Measurements from ENCODE around the gene BTBD7.
"Not testable (repeated sequence)": the region's sequence is repeated elsewhere in the genome, so short reads cannot be mapped to it uniquely, and the experiment has no call there.

BTBD7 gene

DNA sequence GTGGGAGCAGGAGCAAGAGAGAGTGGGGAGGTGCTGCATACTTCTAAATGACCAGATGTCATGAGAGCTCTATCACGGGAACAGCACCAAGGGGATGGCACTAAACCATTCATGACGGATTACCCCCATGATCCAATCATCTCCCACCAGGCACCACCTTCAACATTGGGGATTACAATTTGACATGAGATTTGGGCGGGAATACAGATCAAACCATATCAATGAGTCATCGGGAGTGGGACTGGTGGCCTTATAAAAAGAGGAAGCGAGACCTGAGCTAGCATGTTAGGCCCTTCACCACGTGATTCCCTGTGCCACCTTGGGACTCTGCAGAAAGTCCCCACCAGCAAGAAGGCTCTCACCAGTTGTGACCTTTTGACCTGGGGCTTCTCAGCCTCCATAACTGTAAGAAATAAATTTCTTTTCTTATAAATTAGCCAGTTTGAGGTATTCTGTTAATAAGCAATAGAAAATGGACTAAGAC, 42.9 kb upstream of the BTBD7 start:
- Histone ChIP-seq H3K9ac (ENCODE audit: low read length) (no peak overlapping the region), H3K79me2 (ENCODE audit: insufficient read depth, low read length) (no peaks in the 10 kb centered on the region), H3K27ac (ENCODE audit: low read depth, low read length) (peak overlapping the region; percentile 48), H4K20me1 (ENCODE audit: low read depth, low read length) (no peaks in the 10 kb centered on the region), H2AFZ (ENCODE audit: low read depth, low read length, severe bottlenecking) (peak overlapping the region; percentile 88), H3K9me2 (replicated peaks; ENCODE audit: insufficient read depth, low read length) (no peaks in the 10 kb centered on the region), H3K9me3 (ENCODE audit: insufficient read depth, low read length) (peaks cover 5% of the 10 kb centered on the region; the same call in 1 of the 2 replicates), H3K27me3 (ENCODE audit: low read length) (no peaks in the 10 kb centered on the region), H3K36me3 (ENCODE audit: low read length) (no peaks in the 10 kb centered on the region), H3K4me3 (ENCODE audit: insufficient read depth, low read length, poor library complexity, severe bottlenecking) (no peak overlapping the region), H3K4me2 (ENCODE audit: low read depth, low read length, poor library complexity, severe bottlenecking) (peak overlapping the region; percentile 37), H3F3A (ENCODE audit: insufficient read depth) (0 out of 2 replicates have a peak, but pooled peaks cover 5% of the 10 kb centered on the region)
- TF ChIP-seq, protein P1, sequence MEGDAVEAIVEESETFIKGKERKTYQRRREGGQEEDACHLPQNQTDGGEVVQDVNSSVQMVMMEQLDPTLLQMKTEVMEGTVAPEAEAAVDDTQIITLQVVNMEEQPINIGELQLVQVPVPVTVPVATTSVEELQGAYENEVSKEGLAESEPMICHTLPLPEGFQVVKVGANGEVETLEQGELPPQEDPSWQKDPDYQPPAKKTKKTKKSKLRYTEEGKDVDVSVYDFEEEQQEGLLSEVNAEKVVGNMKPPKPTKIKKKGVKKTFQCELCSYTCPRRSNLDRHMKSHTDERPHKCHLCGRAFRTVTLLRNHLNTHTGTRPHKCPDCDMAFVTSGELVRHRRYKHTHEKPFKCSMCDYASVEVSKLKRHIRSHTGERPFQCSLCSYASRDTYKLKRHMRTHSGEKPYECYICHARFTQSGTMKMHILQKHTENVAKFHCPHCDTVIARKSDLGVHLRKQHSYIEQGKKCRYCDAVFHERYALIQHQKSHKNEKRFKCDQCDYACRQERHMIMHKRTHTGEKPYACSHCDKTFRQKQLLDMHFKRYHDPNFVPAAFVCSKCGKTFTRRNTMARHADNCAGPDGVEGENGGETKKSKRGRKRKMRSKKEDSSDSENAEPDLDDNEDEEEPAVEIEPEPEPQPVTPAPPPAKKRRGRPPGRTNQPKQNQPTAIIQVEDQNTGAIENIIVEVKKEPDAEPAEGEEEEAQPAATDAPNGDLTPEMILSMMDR (IDR thresholded peaks at IDR 0.05; ENCODE audit: insufficient read depth, low read length, poor library complexity, severe bottlenecking) = no peak

DNA sequence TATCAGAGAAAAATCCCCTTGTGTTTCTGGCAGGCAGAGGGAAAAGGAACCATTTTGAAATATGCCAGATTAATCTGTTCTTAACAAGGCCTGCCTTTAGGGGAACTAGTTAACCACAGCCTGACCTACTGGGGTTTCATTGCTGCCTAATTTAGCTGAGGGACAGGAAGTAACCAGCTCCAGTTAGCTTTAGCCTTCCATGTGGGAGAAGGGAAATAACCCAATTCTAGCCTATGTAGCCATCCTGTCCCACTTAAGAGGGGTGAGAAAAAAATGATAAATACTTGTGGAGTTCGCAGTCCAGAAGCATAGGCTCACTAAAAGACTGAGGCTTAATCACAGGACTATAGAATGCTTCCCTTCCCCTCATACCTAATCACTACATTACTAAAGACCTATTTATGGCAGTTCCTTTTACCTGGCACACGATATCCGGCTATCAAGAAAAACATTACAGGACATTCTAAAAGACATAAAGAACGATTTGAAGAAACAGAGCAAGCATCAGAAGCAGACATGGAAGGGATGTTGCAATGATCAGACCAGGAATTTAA, 37.0 kb upstream of the BTBD7 start:
- 0 out of 2 replicates have a peak, but pooled peaks cover 5% of the 10 kb centered on the region for H3F3A ChIP-seq (ENCODE audit: insufficient read depth)
- no peaks in the 10 kb centered on the region for H4K20me1 ChIP-seq (ENCODE audit: low read depth, low read length)
- H3K36me3 ChIP-seq (ENCODE audit: low read length) = no peaks in the 10 kb centered on the region
- H3K27ac ChIP-seq (ENCODE audit: low read depth, low read length) = peak overlapping the region; percentile 27
- H2AFZ ChIP-seq (ENCODE audit: low read depth, low read length, severe bottlenecking) = peak overlapping the region; percentile 73
- TF ChIP-seq, protein P1 (IDR thresholded peaks at IDR 0.05; ENCODE audit: insufficient read depth, low read length, poor library complexity, severe bottlenecking) = no peak
- no peak for TF ChIP-seq EZH2phosphoT487 (conservative IDR thresholded peaks at IDR 0.05; ENCODE audit: low read length)
- H3K4me2 ChIP-seq (ENCODE audit: low read depth, low read length, poor library complexity, severe bottlenecking) = peak overlapping the region; percentile 36
- peak overlapping the region; percentile 26; the same call in 1 of the 2 replicates for H3K9ac ChIP-seq (ENCODE audit: low read length)
- no peaks in the 10 kb centered on the region for H3K79me2 ChIP-seq (ENCODE audit: insufficient read depth, low read length)
- H3K4me3 ChIP-seq (ENCODE audit: insufficient read depth, low read length, poor library complexity, severe bottlenecking) = no peak overlapping the region
- peaks cover under 1% of the 10 kb centered on the region; the same call in 1 of the 2 replicates for H3K9me3 ChIP-seq (ENCODE audit: insufficient read depth, low read length)
- no peaks in the 10 kb centered on the region for H3K27me3 ChIP-seq (ENCODE audit: low read length)
- H3K9me2 ChIP-seq (replicated peaks; ENCODE audit: insufficient read depth, low read length) = no peaks in the 10 kb centered on the region

DNA sequence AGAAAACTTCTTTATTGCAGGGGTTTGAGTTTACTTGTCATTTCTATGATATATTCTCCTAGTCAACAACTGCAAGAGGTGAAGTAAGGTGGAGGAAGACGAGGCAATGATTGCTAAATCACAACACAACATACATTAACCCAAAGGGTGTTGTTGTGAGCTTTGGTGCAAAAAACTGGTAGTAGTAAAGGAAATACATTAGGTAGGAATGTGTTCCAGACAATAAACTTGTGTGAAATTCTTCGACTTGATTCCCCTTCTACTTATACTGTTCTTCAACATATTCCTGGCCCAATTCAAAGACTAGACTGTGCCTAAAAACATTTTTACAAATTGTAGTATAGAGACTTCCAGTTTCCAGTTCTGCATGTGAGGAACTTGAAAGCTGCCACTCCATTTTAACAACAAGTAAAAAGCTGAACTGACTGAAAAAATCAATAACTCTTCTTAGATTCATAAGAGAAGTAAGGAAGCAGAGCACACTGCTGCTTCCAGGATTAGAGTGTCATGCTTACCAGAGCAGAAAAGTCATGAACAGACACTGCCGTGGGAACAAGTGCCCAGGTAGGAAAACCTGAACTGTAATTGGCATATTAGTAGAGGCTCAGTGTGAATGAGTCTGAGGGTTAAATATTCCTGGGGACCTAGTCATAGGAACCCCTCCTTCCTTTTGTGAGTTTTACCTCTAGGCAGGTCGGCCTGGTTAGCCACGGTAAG, 36.3 kb upstream of the BTBD7 start:
- Histone ChIP-seq H3K9me3 (ENCODE audit: insufficient read depth, low read length) (no peaks in the 10 kb centered on the region), H3K9ac (ENCODE audit: low read length) (peak overlapping the region; percentile 26; the same call in 1 of the 2 replicates), H3K4me3 (ENCODE audit: insufficient read depth, low read length, poor library complexity, severe bottlenecking) (no peak overlapping the region), H3K79me2 (ENCODE audit: insufficient read depth, low read length) (no peaks in the 10 kb centered on the region), H4K20me1 (ENCODE audit: low read depth, low read length) (no peaks in the 10 kb centered on the region), H2AFZ (ENCODE audit: low read depth, low read length, severe bottlenecking) (peak overlapping the region; percentile 73), H3K27me3 (ENCODE audit: low read length) (no peaks in the 10 kb centered on the region), H3K4me2 (ENCODE audit: low read depth, low read length, poor library complexity, severe bottlenecking) (peak overlapping the region; percentile 36), H3K27ac (ENCODE audit: low read depth, low read length) (0 out of 2 replicates have a peak overlapping the region, but pooled peaks have one; percentile 4), H3K9me2 (replicated peaks; ENCODE audit: insufficient read depth, low read length) (no peaks in the 10 kb centered on the region), H3K36me3 (ENCODE audit: low read length) (no peaks in the 10 kb centered on the region), H3F3A (ENCODE audit: insufficient read depth) (0 out of 2 replicates have a peak, but pooled peaks cover 5% of the 10 kb centered on the region)
- no peak for TF ChIP-seq EZH2phosphoT487 (conservative IDR thresholded peaks at IDR 0.05; ENCODE audit: low read length)
- TF ChIP-seq, protein P1 (IDR thresholded peaks at IDR 0.05; ENCODE audit: insufficient read depth, low read length, poor library complexity, severe bottlenecking) = no peak

DNA sequence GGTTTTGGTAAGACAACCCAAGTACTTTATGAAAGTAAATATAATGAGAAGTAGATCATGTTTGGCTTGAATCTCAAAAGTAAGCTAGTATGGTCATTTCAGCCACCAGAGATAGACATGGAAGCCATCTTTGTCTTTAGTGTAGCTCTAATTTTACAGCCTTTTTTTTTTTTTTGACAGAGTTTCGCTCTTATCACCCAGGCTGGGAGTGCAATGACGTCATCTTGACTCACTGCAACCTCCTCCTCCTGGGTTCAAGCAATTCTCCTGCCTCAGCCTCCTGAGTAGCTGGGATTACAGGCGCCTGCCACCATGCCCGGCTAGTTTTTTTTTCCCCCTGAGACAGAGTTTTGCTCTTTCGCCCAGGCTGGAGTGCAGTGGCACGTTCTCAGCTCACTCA, 22.0 kb upstream of the BTBD7 start:
- not testable (repeated sequence) for H3K36me3 ChIP-seq (ENCODE audit: low read length); H3K9ac ChIP-seq (ENCODE audit: low read length); H4K20me1 ChIP-seq (ENCODE audit: low read depth, low read length); H3K9me3 ChIP-seq (ENCODE audit: insufficient read depth, low read length); H2AFZ ChIP-seq (ENCODE audit: low read depth, low read length, severe bottlenecking); H3K27me3 ChIP-seq (ENCODE audit: low read length); H3F3A ChIP-seq (ENCODE audit: insufficient read depth); H3K27ac ChIP-seq (ENCODE audit: low read depth, low read length); H3K9me2 ChIP-seq (replicated peaks; ENCODE audit: insufficient read depth, low read length); H3K4me3 ChIP-seq (ENCODE audit: insufficient read depth, low read length, poor library complexity, severe bottlenecking); H3K4me2 ChIP-seq (ENCODE audit: low read depth, low read length, poor library complexity, severe bottlenecking); H3K79me2 ChIP-seq (ENCODE audit: insufficient read depth, low read length)

Data from SU-DHL-6 (cell line).